Measurements from ENCODE around the gene CDHR4.
"Not testable (repeated sequence)": the region's sequence is repeated elsewhere in the genome, so short reads cannot be mapped to it uniquely, and the experiment has no call there.

Gene CDHR4

GRCh38 chr3:49780080-49780974, 19.3 kb downstream of the CDHR4 start:
- H3K4me1 ChIP-seq (ENCODE audit: control insufficient read depth in 5 of 5, insufficient read depth in 5 of 5, low read length in 5 of 5) = peaks cover 0 to 31% (median 21%) of the 10 kb centered on the region in 5 donors
- peak overlapping the region in 3 of 5 donors; percentile 2 to 59 (median 35) for H3K9ac ChIP-seq (ENCODE audit: low read length in 5 of 5)
- no peak overlapping the region for H3K4me3 ChIP-seq (ENCODE audit: low read depth in 1 of 5, low read length in 5 of 5)
- H3K36me3 ChIP-seq (ENCODE audit: control insufficient read depth in 5 of 5, insufficient read depth in 5 of 5, low read length in 5 of 5) = peaks cover 6 to 22% (median 14%) of the 10 kb centered on the region in 5 donors
- no peaks in the 10 kb centered on the region for H3K9me3 ChIP-seq (ENCODE audit: control insufficient read depth in 5 of 5, low read length in 5 of 5)
- H3K27me3 ChIP-seq (ENCODE audit: control insufficient read depth in 5 of 5, insufficient read depth in 4 of 5, low read length in 5 of 5) = no peaks in the 10 kb centered on the region
- no peak overlapping the region for H3K27ac ChIP-seq (ENCODE audit: low read depth, low read length)

- no peak overlapping the region for H3K9ac ChIP-seq (ENCODE audit: low read length in 5 of 5)
- H3K27me3 ChIP-seq (ENCODE audit: control insufficient read depth in 5 of 5, insufficient read depth in 4 of 5, low read length in 5 of 5) = no peaks in the 10 kb centered on the region
- peaks cover 6 to 26% (median 16%) of the 10 kb centered on the region in 5 donors for H3K36me3 ChIP-seq (ENCODE audit: control insufficient read depth in 5 of 5, insufficient read depth in 5 of 5, low read length in 5 of 5)
- H3K4me1 ChIP-seq (ENCODE audit: control insufficient read depth in 5 of 5, insufficient read depth in 5 of 5, low read length in 5 of 5) = peaks cover 0 to 23% (median 17%) of the 10 kb centered on the region in 5 donors
- no peak overlapping the region for H3K27ac ChIP-seq (ENCODE audit: low read depth, low read length)
- no peaks in the 10 kb centered on the region for H3K9me3 ChIP-seq (ENCODE audit: control insufficient read depth in 5 of 5, low read length in 5 of 5)
- H3K4me3 ChIP-seq (ENCODE audit: low read depth in 1 of 5, low read length in 5 of 5) = no peak overlapping the region
These were observed 20.2 kb downstream of the CDHR4 start for GRCh38 chr3:49779358-49780079.

GRCh38 chr3:49776101-49776500, 23.6 kb downstream of the CDHR4 start:
- not testable (repeated sequence) for H3K27ac ChIP-seq (ENCODE audit: low read depth, low read length); H3K9ac ChIP-seq (ENCODE audit: low read length in 5 of 5); H3K27me3 ChIP-seq (ENCODE audit: control insufficient read depth in 5 of 5, insufficient read depth in 4 of 5, low read length in 5 of 5); H3K4me3 ChIP-seq (ENCODE audit: low read depth in 1 of 5, low read length in 5 of 5); H3K9me3 ChIP-seq (ENCODE audit: control insufficient read depth in 5 of 5, low read length in 5 of 5)
- H3K4me1 ChIP-seq (ENCODE audit: control insufficient read depth in 5 of 5, insufficient read depth in 5 of 5, low read length in 5 of 5) = peaks cover 0 to 10% (median 10%) of the 10 kb centered on the region in 5 donors
- H3K36me3 ChIP-seq (ENCODE audit: control insufficient read depth in 5 of 5, insufficient read depth in 5 of 5, low read length in 5 of 5) = peaks cover 2 to 19% (median 10%) of the 10 kb centered on the region in 5 donors

GRCh38 chr3:49775538-49775937, 24.1 kb downstream of the CDHR4 start:
- H3K36me3 ChIP-seq (ENCODE audit: control insufficient read depth in 5 of 5, insufficient read depth in 5 of 5, low read length in 5 of 5) = peaks cover 2 to 18% (median 9%) of the 10 kb centered on the region in 5 donors
- no peaks in the 10 kb centered on the region for H3K9me3 ChIP-seq (ENCODE audit: control insufficient read depth in 5 of 5, low read length in 5 of 5)
- H3K27ac ChIP-seq (ENCODE audit: low read depth, low read length) = no peak overlapping the region
- H3K4me3 ChIP-seq (ENCODE audit: low read depth in 1 of 5, low read length in 5 of 5) = no peak overlapping the region
- H3K9ac ChIP-seq (ENCODE audit: low read length in 5 of 5) = no peak overlapping the region
- no peaks in the 10 kb centered on the region for H3K27me3 ChIP-seq (ENCODE audit: control insufficient read depth in 5 of 5, insufficient read depth in 4 of 5, low read length in 5 of 5)
- H3K4me1 ChIP-seq (ENCODE audit: control insufficient read depth in 5 of 5, insufficient read depth in 5 of 5, low read length in 5 of 5) = peaks cover 0 to 8% (median 5%) of the 10 kb centered on the region in 5 donors

GRCh38 chr3:49772703-49773102, 27.0 kb downstream of the CDHR4 start:
- Histone ChIP-seq H3K27ac (ENCODE audit: low read depth, low read length) (no peak overlapping the region), H3K9me3 (ENCODE audit: control insufficient read depth in 5 of 5, low read length in 5 of 5) (no peaks in the 10 kb centered on the region), H3K36me3 (ENCODE audit: control insufficient read depth in 5 of 5, insufficient read depth in 5 of 5, low read length in 5 of 5) (peaks cover 4 to 21% (median 13%) of the 10 kb centered on the region in 5 donors), H3K9ac (ENCODE audit: low read length in 5 of 5) (no peak overlapping the region), H3K27me3 (ENCODE audit: control insufficient read depth in 5 of 5, insufficient read depth in 4 of 5, low read length in 5 of 5) (no peaks in the 10 kb centered on the region), H3K4me1 (ENCODE audit: control insufficient read depth in 5 of 5, insufficient read depth in 5 of 5, low read length in 5 of 5) (peaks cover 0 to 5% (median 0%) of the 10 kb centered on the region in 5 donors), H3K4me3 (ENCODE audit: low read depth in 1 of 5, low read length in 5 of 5) (no peak overlapping the region)

GRCh38 chr3:49771340-49771938, 28.2 kb downstream of the CDHR4 start:
- Histone ChIP-seq H3K27ac (ENCODE audit: low read depth, low read length) (no peak overlapping the region), H3K27me3 (ENCODE audit: control insufficient read depth in 5 of 5, insufficient read depth in 4 of 5, low read length in 5 of 5) (no peaks in the 10 kb centered on the region), H3K4me3 (ENCODE audit: low read depth in 1 of 5, low read length in 5 of 5) (no peak overlapping the region), H3K9ac (ENCODE audit: low read length in 5 of 5) (no peak overlapping the region), H3K36me3 (ENCODE audit: control insufficient read depth in 5 of 5, insufficient read depth in 5 of 5, low read length in 5 of 5) (peaks cover 4 to 14% (median 7%) of the 10 kb centered on the region in 5 donors), H3K4me1 (ENCODE audit: control insufficient read depth in 5 of 5, insufficient read depth in 5 of 5, low read length in 5 of 5) (peaks cover 0 to 5% (median 0%) of the 10 kb centered on the region in 5 donors), H3K9me3 (ENCODE audit: control insufficient read depth in 5 of 5, low read length in 5 of 5) (no peaks in the 10 kb centered on the region)

- Histone ChIP-seq H3K27me3 (ENCODE audit: control insufficient read depth in 5 of 5, insufficient read depth in 4 of 5, low read length in 5 of 5) (no peaks in the 10 kb centered on the region), H3K4me3 (ENCODE audit: low read depth in 1 of 5, low read length in 5 of 5) (no peak overlapping the region), H3K27ac (ENCODE audit: low read depth, low read length) (no peak overlapping the region), H3K9ac (ENCODE audit: low read length in 5 of 5) (no peak overlapping the region), H3K4me1 (ENCODE audit: control insufficient read depth in 5 of 5, insufficient read depth in 5 of 5, low read length in 5 of 5) (no peaks in the 10 kb centered on the region), H3K36me3 (ENCODE audit: control insufficient read depth in 5 of 5, insufficient read depth in 5 of 5, low read length in 5 of 5) (peaks cover 0 to 10% (median 6%) of the 10 kb centered on the region in 5 donors), H3K9me3 (ENCODE audit: control insufficient read depth in 5 of 5, low read length in 5 of 5) (no peaks in the 10 kb centered on the region)
These were observed 29.7 kb downstream of the CDHR4 start for GRCh38 chr3:49769926-49770325.

- H3K27me3 ChIP-seq (ENCODE audit: control insufficient read depth in 5 of 5, insufficient read depth in 4 of 5, low read length in 5 of 5) = no peaks in the 10 kb centered on the region
- H3K4me1 ChIP-seq (ENCODE audit: control insufficient read depth in 5 of 5, insufficient read depth in 5 of 5, low read length in 5 of 5) = no peaks in the 10 kb centered on the region
- peaks cover 0 to 10% (median 6%) of the 10 kb centered on the region in 5 donors for H3K36me3 ChIP-seq (ENCODE audit: control insufficient read depth in 5 of 5, insufficient read depth in 5 of 5, low read length in 5 of 5)
- no peak overlapping the region for H3K4me3 ChIP-seq (ENCODE audit: low read depth in 1 of 5, low read length in 5 of 5)
- H3K9ac ChIP-seq (ENCODE audit: low read length in 5 of 5) = no peak overlapping the region
- H3K27ac ChIP-seq (ENCODE audit: low read depth, low read length) = no peak overlapping the region
- H3K9me3 ChIP-seq (ENCODE audit: control insufficient read depth in 5 of 5, low read length in 5 of 5) = no peaks in the 10 kb centered on the region
These were observed 30.3 kb downstream of the CDHR4 start for GRCh38 chr3:49769286-49769915.

GRCh38 chr3:49763981-49764380, 35.7 kb downstream of the CDHR4 start:
- Histone ChIP-seq H3K9ac (ENCODE audit: low read length in 5 of 5) (no peak overlapping the region), H3K4me1 (ENCODE audit: control insufficient read depth in 5 of 5, insufficient read depth in 5 of 5, low read length in 5 of 5) (no peaks in the 10 kb centered on the region), H3K27me3 (ENCODE audit: control insufficient read depth in 5 of 5, insufficient read depth in 4 of 5, low read length in 5 of 5) (no peaks in the 10 kb centered on the region), H3K36me3 (ENCODE audit: control insufficient read depth in 5 of 5, insufficient read depth in 5 of 5, low read length in 5 of 5) (peaks cover 0 to 6% (median 0%) of the 10 kb centered on the region in 5 donors), H3K27ac (ENCODE audit: low read depth, low read length) (no peak overlapping the region), H3K9me3 (ENCODE audit: control insufficient read depth in 5 of 5, low read length in 5 of 5) (no peaks in the 10 kb centered on the region), H3K4me3 (ENCODE audit: low read depth in 1 of 5, low read length in 5 of 5) (no peak overlapping the region)
